ENCODE measurements around the gene BORCS5.

GRCh38 chr12:12451098-12451497 lies 94.2 kb downstream of the BORCS5 start:
- TF ChIP-seq CTCF (conservative IDR thresholded peaks at IDR 0.05 in 1 of 2, IDR thresholded peaks at IDR 0.05 in 1 of 2; ENCODE audit: low read depth in 1 of 2, low read length in 2 of 2) (no peak), EZH2 (IDR thresholded peaks at IDR 0.05; ENCODE audit: low read length, missing control alignments) (no peak)

Measured in fibroblast of lung (primary cell).